GM12891 (cell line): Measurements from ENCODE around the gene KIF16B.

Experiments
- PAX5 ChIP-seq: IDR thresholded peaks from 2 replicates; pipeline ENCODE4 v1.6.1; 2011; ENCODE audit warnings: low read length, moderate library complexity, mild to moderate bottlenecking; ENCODE audit not compliant: insufficient read depth, severe bottlenecking
- POLR2A ChIP-seq: IDR thresholded peaks from 2 replicates; pipeline ENCODE4 v1.6.1; 2011; ENCODE audit warnings: low read depth, low read length, control low read depth
- POLR2AphosphoS5 ChIP-seq: IDR thresholded peaks from 2 replicates; pipeline ENCODE4 v1.6.1; 2011; ENCODE audit warnings: low read depth, low read length, control low read depth
- POU2F2 ChIP-seq: IDR thresholded peaks from 2 replicates; pipeline ENCODE4 v1.6.1; 2011; ENCODE audit warnings: low read depth, mild to moderate bottlenecking, control low read depth, low read length, moderate library complexity
- SPI1 ChIP-seq: IDR thresholded peaks from 2 replicates; pipeline ENCODE4 v1.6.1; 2011; ENCODE audit warnings: low read depth, low read length, control low read depth
- TAF1 ChIP-seq: IDR thresholded peaks from 2 replicates; pipeline ENCODE4 v1.6.1; 2011; ENCODE audit warnings: low read depth, low read length, control low read depth

GRCh38 chr20:16444057-16444777, 129.0 kb downstream of the KIF16B start:
- TF ChIP-seq POLR2AphosphoS5 (no peak), POLR2A (no peak), TAF1 (no peak), SPI1 (no peak), POU2F2 (no peak), PAX5 (no peak)
